ENCODE measurements around the gene ACADM. TPM values are rescaled to one million over a fixed set of nuclear protein-coding genes. Genes with fewer than 3 reads are reported as not detected.
"Not testable (repeated sequence)": the region's sequence is repeated elsewhere in the genome, so short reads cannot be mapped to it uniquely, and the experiment has no call there.

ACADM gene
- total and polyA plus RNA-seq, 2 of the 13 experiments (the other 11 are each of a cell fraction or from before 2014, with no cell fraction given), result 43.7 to 92.2 TPM

DNA sequence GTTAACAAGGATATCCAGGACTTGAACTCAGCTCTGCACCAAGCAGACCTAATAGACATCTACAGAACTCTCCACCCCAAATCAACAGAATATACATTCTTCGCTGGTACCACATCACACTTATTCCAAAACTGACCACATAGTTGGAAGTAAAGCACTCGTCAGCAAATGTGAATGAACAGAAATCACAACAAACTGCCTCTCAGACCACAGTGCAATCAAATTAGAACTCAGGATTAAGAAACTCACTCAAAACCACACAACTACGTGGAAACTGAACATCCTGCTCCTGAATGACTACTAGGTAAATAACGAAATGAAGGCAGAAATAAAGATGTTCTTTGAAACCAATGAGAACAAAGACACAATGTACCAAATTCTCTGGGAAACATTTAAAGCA lies 55.7 kb downstream of the ACADM start:
- H3K9me3 ChIP-seq (ENCODE audit: low read length); intact Hi-C loops (cut with micrococcal nuclease; ENCODE audit: unreplicated experiment); BruUV-seq (replicated peaks); H3K79me2 ChIP-seq (ENCODE audit: insufficient read depth, low read length); H3K9ac ChIP-seq (ENCODE audit: insufficient read depth, low read depth, low read length); H4K20me1 ChIP-seq (ENCODE audit: insufficient read depth, low read length); H2AFZ ChIP-seq (ENCODE audit: low read length); ATAC-seq; CTCF ChIA-PET (ENCODE audit: low intra/inter-chr PET ratio, low total read pairs); H3K4me3 ChIP-seq (replicated peaks in 1 of 3; ENCODE audit: insufficient read depth in 1 of 3, low read depth in 2 of 3, low read length in 3 of 3); H3K4me2 ChIP-seq (ENCODE audit: low read depth, low read length); in situ Hi-C loops (cut with HindIII; ENCODE audit: extremely low pct_ligation_motif_present, low pct_unique_long_range_greater_than_20kb); POLR2A ChIA-PET; H3K27me3 ChIP-seq (ENCODE audit: control insufficient read depth in 1 of 2, insufficient read depth in 2 of 2, low read length in 2 of 2); FAIRE-seq; H3K27ac ChIP-seq (ENCODE audit: extremely low read length, insufficient read depth, low read length); H3K36me3 ChIP-seq (replicated peaks in 1 of 2; ENCODE audit: control insufficient read depth in 1 of 2, insufficient read depth in 2 of 2, low read length in 2 of 2); DNase-seq (ENCODE audit: low spot score): not testable (repeated sequence)
- 25% methylated on average over 4 of the region's 4 CpGs for WGBS (ENCODE audit: low lambda C conversion rate)
- peaks cover 28% of the 10 kb centered on the region for H3K4me1 ChIP-seq (ENCODE audit: insufficient read depth, low read length)

DNA sequence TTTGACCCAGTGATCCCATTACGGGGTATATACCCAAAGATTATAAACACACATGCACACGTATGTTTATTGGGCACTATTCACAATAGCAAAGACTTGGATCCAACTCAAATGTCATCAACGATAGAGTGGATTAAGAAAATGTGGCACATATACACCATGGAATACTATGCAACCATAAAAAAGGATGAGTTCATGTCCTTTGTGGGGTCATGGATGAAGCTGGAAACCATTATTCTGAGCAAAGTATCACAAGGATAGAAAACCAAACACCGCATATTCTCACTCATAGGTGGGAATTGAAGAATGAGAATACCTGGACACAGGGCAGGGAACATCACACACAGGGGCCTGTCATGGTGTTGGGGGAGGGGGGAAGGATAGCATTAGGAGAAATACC lies 59.4 kb downstream of the ACADM start:
- H3K9ac ChIP-seq (ENCODE audit: insufficient read depth, low read depth, low read length); H3K4me3 ChIP-seq (replicated peaks in 1 of 3; ENCODE audit: insufficient read depth in 1 of 3, low read depth in 2 of 3, low read length in 3 of 3); CTCF ChIA-PET (ENCODE audit: low intra/inter-chr PET ratio, low total read pairs); POLR2A ChIA-PET; H3K4me2 ChIP-seq (ENCODE audit: low read depth, low read length); FAIRE-seq; in situ Hi-C loops (cut with HindIII; ENCODE audit: extremely low pct_ligation_motif_present, low pct_unique_long_range_greater_than_20kb); H3K36me3 ChIP-seq (replicated peaks in 1 of 2; ENCODE audit: control insufficient read depth in 1 of 2, insufficient read depth in 2 of 2, low read length in 2 of 2); intact Hi-C loops (cut with micrococcal nuclease; ENCODE audit: unreplicated experiment); H3K9me3 ChIP-seq (ENCODE audit: low read length); H3K27me3 ChIP-seq (ENCODE audit: control insufficient read depth in 1 of 2, insufficient read depth in 2 of 2, low read length in 2 of 2); H2AFZ ChIP-seq (ENCODE audit: low read length); DNase-seq (ENCODE audit: low spot score); H3K27ac ChIP-seq (ENCODE audit: extremely low read length, insufficient read depth, low read length); BruUV-seq (replicated peaks); ATAC-seq: not testable (repeated sequence)
- Histone ChIP-seq H3K4me1 (ENCODE audit: insufficient read depth, low read length) (peaks cover 18% of the 10 kb centered on the region), H4K20me1 (ENCODE audit: insufficient read depth, low read length) (peaks cover 20% of the 10 kb centered on the region), H3K79me2 (ENCODE audit: insufficient read depth, low read length) (peaks cover 32% of the 10 kb centered on the region)
- 98% methylated on average over 4 of the region's 4 CpGs for WGBS (ENCODE audit: low lambda C conversion rate)
